ENCODE measurements around the gene RFWD3. TPM values are rescaled to one million over a fixed set of nuclear protein-coding genes. Genes with fewer than 3 reads are reported as not detected.

RFWD3 gene
- total RNA-seq, 4 donors from 2014 or later: 22.6 to 31.1 (median 29.8) TPM

- Histone ChIP-seq H3K36me3 (no peaks in the 10 kb centered on the region), H3K27ac (no peak overlapping the region), H3K4me1 (peaks cover 11% of the 10 kb centered on the region), H3K4me3 (no peak overlapping the region), H3K27me3 (no peaks in the 10 kb centered on the region), H3K9me3 (no peaks in the 10 kb centered on the region)
- TF ChIP-seq POLR2A (IDR thresholded peaks at IDR 0.05) (no peak), EP300 (IDR thresholded peaks at IDR 0.05) (no peak), POLR2AphosphoS5 (IDR thresholded peaks at IDR 0.05) (no peak)
- TF ChIP-seq, protein P1, sequence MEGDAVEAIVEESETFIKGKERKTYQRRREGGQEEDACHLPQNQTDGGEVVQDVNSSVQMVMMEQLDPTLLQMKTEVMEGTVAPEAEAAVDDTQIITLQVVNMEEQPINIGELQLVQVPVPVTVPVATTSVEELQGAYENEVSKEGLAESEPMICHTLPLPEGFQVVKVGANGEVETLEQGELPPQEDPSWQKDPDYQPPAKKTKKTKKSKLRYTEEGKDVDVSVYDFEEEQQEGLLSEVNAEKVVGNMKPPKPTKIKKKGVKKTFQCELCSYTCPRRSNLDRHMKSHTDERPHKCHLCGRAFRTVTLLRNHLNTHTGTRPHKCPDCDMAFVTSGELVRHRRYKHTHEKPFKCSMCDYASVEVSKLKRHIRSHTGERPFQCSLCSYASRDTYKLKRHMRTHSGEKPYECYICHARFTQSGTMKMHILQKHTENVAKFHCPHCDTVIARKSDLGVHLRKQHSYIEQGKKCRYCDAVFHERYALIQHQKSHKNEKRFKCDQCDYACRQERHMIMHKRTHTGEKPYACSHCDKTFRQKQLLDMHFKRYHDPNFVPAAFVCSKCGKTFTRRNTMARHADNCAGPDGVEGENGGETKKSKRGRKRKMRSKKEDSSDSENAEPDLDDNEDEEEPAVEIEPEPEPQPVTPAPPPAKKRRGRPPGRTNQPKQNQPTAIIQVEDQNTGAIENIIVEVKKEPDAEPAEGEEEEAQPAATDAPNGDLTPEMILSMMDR (IDR thresholded peaks at IDR 0.05): no peak
- no peak for DNase-seq (ENCODE audit: low spot score in 2 of 2)
- 50% methylated on average over 2 of the region's 2 CpGs for WGBS
Measured at GRCh38 chr16:74577882-74578366, 88.8 kb downstream of the RFWD3 start.

DNA sequence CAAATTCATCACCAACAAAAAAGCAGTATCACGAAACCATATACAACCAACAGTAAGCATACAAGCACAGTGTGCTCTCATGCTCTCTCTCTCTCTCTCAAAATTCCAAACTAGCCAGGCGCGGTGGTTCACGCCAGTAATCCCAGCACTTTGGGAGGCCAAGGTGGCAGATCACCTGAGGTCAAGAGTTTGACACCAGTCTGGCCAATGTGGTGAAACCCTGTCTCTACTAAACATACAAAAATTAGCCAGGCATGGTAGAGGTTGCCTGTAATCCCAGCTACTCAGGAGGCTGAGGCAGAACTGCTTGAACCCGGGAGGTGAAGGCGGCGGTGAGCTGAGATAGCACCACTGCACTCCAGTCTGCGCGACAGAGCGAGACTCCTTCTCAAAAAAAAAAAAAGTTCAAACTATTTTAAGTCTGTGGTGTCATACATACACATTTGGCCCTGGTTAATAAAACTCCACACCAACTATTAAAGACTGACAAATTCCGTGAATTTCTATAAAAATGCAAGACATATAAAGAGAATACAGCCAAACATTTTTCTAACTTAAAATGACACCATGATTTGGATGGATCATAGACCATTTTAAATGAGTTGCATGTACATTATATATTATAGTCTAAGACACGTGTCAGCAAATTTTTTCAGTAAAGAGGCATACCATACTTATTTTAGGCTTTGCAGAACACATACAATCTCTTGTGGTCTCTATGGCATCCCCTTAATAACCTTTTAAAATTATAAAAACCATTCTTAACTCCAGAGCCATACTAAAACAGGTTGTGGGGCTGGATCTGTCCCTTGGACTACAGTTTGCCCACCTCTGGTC is 90.7 kb downstream of the RFWD3 start:
- no peak overlapping the region for H3K4me3 ChIP-seq
- DNase-seq (ENCODE audit: low spot score in 2 of 2): no peak
- H3K9me3 ChIP-seq: no peaks in the 10 kb centered on the region
- no peaks in the 10 kb centered on the region for H3K36me3 ChIP-seq
- TF ChIP-seq EP300 (IDR thresholded peaks at IDR 0.05): no peak
- TF ChIP-seq, protein P1 (IDR thresholded peaks at IDR 0.05): no peak
- no peak for TF ChIP-seq POLR2AphosphoS5 (IDR thresholded peaks at IDR 0.05)
- no peak for TF ChIP-seq POLR2A (IDR thresholded peaks at IDR 0.05)
- peaks cover 10% of the 10 kb centered on the region for H3K4me1 ChIP-seq
- no peak overlapping the region for H3K27ac ChIP-seq
- WGBS: 90% methylated on average over 12 of the region's 12 CpGs
- no peaks in the 10 kb centered on the region for H3K27me3 ChIP-seq

DNA sequence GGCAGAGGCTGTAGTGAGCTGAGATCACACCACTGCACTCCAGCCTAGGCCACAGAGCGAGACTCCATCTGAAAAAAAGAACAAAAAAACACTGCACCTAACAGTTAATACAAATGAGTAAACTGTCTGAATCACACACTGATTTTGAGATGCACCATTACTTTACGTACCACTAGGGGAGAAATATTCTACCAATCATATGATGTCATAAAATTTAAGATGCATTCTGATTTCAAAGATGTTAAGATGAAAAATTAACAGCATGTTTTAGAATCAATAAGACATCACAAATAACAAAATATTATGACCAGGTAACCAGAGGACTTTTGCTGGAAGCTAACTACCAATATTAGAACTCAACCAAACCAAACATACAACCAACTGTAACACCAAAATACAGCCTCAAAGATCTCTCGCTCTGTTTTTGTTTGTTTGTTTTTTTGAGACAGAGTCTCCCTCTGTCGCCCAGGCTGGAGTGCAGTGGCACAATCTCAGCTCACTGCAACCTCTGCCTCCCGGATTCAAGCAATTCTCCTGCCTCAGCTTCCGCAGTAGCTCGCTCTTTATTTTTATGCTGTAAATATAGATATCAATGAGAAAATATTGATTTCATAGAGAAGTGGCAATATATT is 91.4 kb downstream of the RFWD3 start:
- Histone ChIP-seq H3K27me3 (no peaks in the 10 kb centered on the region), H3K4me1 (peaks cover 10% of the 10 kb centered on the region), H3K4me3 (no peak overlapping the region), H3K27ac (no peak overlapping the region), H3K9me3 (no peaks in the 10 kb centered on the region), H3K36me3 (no peaks in the 10 kb centered on the region)
- no peak for TF ChIP-seq POLR2AphosphoS5 (IDR thresholded peaks at IDR 0.05)
- no peak for TF ChIP-seq EP300 (IDR thresholded peaks at IDR 0.05)
- TF ChIP-seq, protein P1 (IDR thresholded peaks at IDR 0.05): no peak
- TF ChIP-seq POLR2A (IDR thresholded peaks at IDR 0.05): no peak
- WGBS: 93% methylated on average over 7 of the region's 7 CpGs
- DNase-seq (ENCODE audit: low spot score in 2 of 2): no peak

- Histone ChIP-seq H3K4me1 (peaks cover 12% of the 10 kb centered on the region), H3K4me3 (no peak overlapping the region), H3K36me3 (no peaks in the 10 kb centered on the region), H3K27ac (no peak overlapping the region), H3K9me3 (no peaks in the 10 kb centered on the region), H3K27me3 (no peaks in the 10 kb centered on the region)
- 57% methylated on average over 2 of the region's 2 CpGs for WGBS
- TF ChIP-seq EP300 (IDR thresholded peaks at IDR 0.05) (no peak), POLR2AphosphoS5 (IDR thresholded peaks at IDR 0.05) (no peak), POLR2A (IDR thresholded peaks at IDR 0.05) (no peak)
- TF ChIP-seq, protein P1 (IDR thresholded peaks at IDR 0.05): no peak
- no peak for DNase-seq (ENCODE audit: low spot score in 2 of 2)
Measured at GRCh38 chr16:74574146-74574545, 92.5 kb downstream of the RFWD3 start.

GRCh38 chr16:74573622-74574021 is 93.1 kb downstream of the RFWD3 start:
- peaks cover 13% of the 10 kb centered on the region for H3K4me1 ChIP-seq
- no peak overlapping the region for H3K27ac ChIP-seq
- no peaks in the 10 kb centered on the region for H3K27me3 ChIP-seq
- no peak for DNase-seq (ENCODE audit: low spot score in 2 of 2)
- H3K9me3 ChIP-seq: no peaks in the 10 kb centered on the region
- H3K36me3 ChIP-seq: no peaks in the 10 kb centered on the region
- H3K4me3 ChIP-seq: no peak overlapping the region
- TF ChIP-seq POLR2A (IDR thresholded peaks at IDR 0.05): no peak
- TF ChIP-seq, protein P1 (IDR thresholded peaks at IDR 0.05): no peak
- no peak for TF ChIP-seq EP300 (IDR thresholded peaks at IDR 0.05)
- no peak for TF ChIP-seq POLR2AphosphoS5 (IDR thresholded peaks at IDR 0.05)
- 78% methylated on average over 8 of the region's 8 CpGs for WGBS
